Panc1 (cell line): Measurements from ENCODE around the gene IFT122. TPM values are rescaled to one million over a fixed set of nuclear protein-coding genes. Genes with fewer than 3 reads are reported as not detected.

ENCODE experiments used
- ATAC-seq: fragments of 200-7000 bp; cut with Tn5 transposase; 2 replicates; pipeline ENCODE4 v1.9.1; 2020; ENCODE audit warnings: mild to moderate bottlenecking, moderate library complexity
- BruUV-seq: library from RNA; stranded (reverse); fragments of 400-500 nt; replicated peaks from 2 replicates; lab custom pipeline; 2021; lab: Mats Ljungman, UMichigan
- CTCF ChIA-PET: fragments of 300-600 bp; sonication (Branson Sonifier 250); formaldehyde crosslinking; loops from one replicate; lab custom pipeline; 2022; ENCODE audit warnings: antibody characterized with exemption; lab: Charles Lee
- POLR2A ChIA-PET: fragments of 300-600 bp; sonication (Branson Sonifier 250); formaldehyde crosslinking; loops from one replicate; lab custom pipeline; 2022; ENCODE audit warnings: antibody characterized with exemption; lab: Charles Lee
- DNase-seq: peaks from one replicate; pipeline ENCODE4 v3.0.0-alpha.2; 2010; ENCODE audit warnings: low read depth, low spot score
- H3K27ac ChIP-seq: 2 replicates; pipeline ENCODE4 v1.5.1; 2011; ENCODE audit warnings: mild to moderate bottlenecking, low read length, inconsistent platforms
- H3K27me3 ChIP-seq: fragments of 200-500 bp; sonication (Bioruptor generic); 2 replicates; pipeline ENCODE4 v1.6.0; 2014; ENCODE audit warnings: low read length, inconsistent platforms; ENCODE audit not compliant: control insufficient read depth, insufficient read depth
- H3K36me3 ChIP-seq: fragments of 200-500 bp; sonication (Bioruptor generic); 2 replicates; pipeline ENCODE4 v1.5.1; 2014; ENCODE audit warnings: inconsistent platforms, mild to moderate bottlenecking, low read length, moderate library complexity; ENCODE audit not compliant: control insufficient read depth, insufficient read depth
- H3K4me1 ChIP-seq: 2 replicates; pipeline ENCODE4 v1.5.1; 2011; ENCODE audit warnings: inconsistent platforms, mild to moderate bottlenecking, low read length, moderate library complexity; ENCODE audit not compliant: control insufficient read depth, insufficient read depth
- H3K4me3 ChIP-seq, 2 experiments: 2 replicates each; pipeline ENCODE4 v1.5.1; 2011 to 2012; ENCODE audit warnings: low read depth in 2 of 2, low read length in 2 of 2, mild to moderate bottlenecking in 2 of 2, inconsistent platforms in 1 of 2, moderate library complexity in 1 of 2
- H3K9me3 ChIP-seq: fragments of 200-500 bp; sonication (Bioruptor generic); 2 replicates; pipeline ENCODE4 v1.5.1; 2014; ENCODE audit warnings: low read depth, mild to moderate bottlenecking, inconsistent platforms, low read length, moderate library complexity; ENCODE audit not compliant: control insufficient read depth, insufficient read depth
- POLR2AphosphoS5 ChIP-seq: IDR thresholded peaks from 2 replicates; pipeline ENCODE4 v1.6.1; 2012; ENCODE audit warnings: mild to moderate bottlenecking, low read depth, low read length, moderate library complexity
- SIN3A ChIP-seq: IDR thresholded peaks from 2 replicates; pipeline ENCODE4 v1.6.1; 2012; ENCODE audit warnings: low read depth, mild to moderate bottlenecking, low read length, moderate library complexity, borderline replicate concordance; ENCODE audit not compliant: insufficient read depth
- TCF7L2 ChIP-seq: IDR thresholded peaks from 2 replicates; pipeline ENCODE4 v1.6.1; 2011; ENCODE audit warnings: mild to moderate bottlenecking, low read depth, low read length, inconsistent platforms
- in situ Hi-C: cut with HindIII; loops from 2 replicates; pipeline ENCODE4 v1.10.0; 2016; ENCODE audit warnings: low sequenced_read_pairs, low pct_unique_long_range_greater_than_20kb
- intact Hi-C: fragments of 100-400 bp; cut with micrococcal nuclease; formaldehyde crosslinking; loops from one replicate; pipeline ENCODE4 v1.10.0; 2022; ENCODE audit not compliant: unreplicated experiment
- total RNA-seq: library from RNA; stranded (reverse); gene quantifications from one replicate; pipeline ENCODE4 v1.2.1, GENCODE V29; 2021; ENCODE audit not compliant: unreplicated experiment
- TF ChIP-seq, protein P1 (sequence below), 2 experiments: IDR thresholded peaks; 2 replicates each; pipeline ENCODE4 v1.6.1; 2011 to 2012; ENCODE audit warnings: low read depth in 2 of 2, control low read depth in 1 of 2, low read length in 1 of 2, mild to moderate bottlenecking in 1 of 2, moderate library complexity in 1 of 2; ENCODE audit not compliant: insufficient read depth in 1 of 2
- TF ChIP-seq, protein P2 (sequence below): fragments of 450-650 bp; IDR thresholded peaks from 2 replicates; pipeline ENCODE4 v1.5.1; 2017; ENCODE audit warnings: mild to moderate bottlenecking

IFT122 gene
- total RNA-seq, 1 experiment from 2014 or later: 52.4 TPM

DNA sequence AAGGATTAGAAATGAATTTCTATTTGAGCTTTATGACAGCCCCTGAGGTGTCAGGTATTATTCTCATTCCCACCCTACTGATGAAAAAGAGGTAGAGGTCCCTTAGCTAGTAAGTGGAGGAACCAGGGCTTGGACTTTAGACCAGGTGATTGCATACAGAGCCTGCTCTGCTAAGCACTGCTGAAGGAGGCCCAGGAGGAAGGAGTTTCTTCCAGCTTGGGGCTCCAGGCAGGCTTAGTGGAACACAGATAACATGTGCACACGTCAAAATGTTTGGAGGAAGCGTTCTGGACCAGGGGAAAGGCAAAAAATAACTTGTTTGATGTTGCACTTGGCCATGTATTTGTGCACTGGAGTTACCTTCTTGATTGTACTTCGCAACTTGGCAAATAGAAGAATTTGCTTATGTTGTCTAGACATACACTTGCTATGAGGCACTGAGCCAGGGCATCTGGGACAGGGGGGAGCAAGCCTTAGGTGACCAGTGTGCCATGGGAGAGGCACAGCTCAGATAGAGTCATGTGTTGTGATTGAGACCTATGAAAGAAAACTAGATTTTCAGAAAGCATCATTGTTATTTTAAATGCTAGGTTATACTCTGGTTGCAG, 22.4 kb downstream of the IFT122 start:
- Histone ChIP-seq H3K4me1 (0 out of 2 replicates have a peak, but pooled peaks cover 5% of the 10 kb centered on the region), H3K27ac (no peak overlapping the region), H3K4me3 (no peak overlapping the region), H3K27me3 (no peaks in the 10 kb centered on the region), H3K9me3 (no peaks in the 10 kb centered on the region), H3K36me3 (0 out of 2 replicates have a peak, but pooled peaks cover 4% of the 10 kb centered on the region)
- intact Hi-C loops: no loop called here
- CTCF ChIA-PET: no interaction called here
- in situ Hi-C loops: no loop called here
- no TSS peak for BruUV-seq
- POLR2A ChIA-PET: no interaction called here
- DNase-seq (no peak), ATAC-seq (no peak)
- TF ChIP-seq TCF7L2: no peak
- TF ChIP-seq, protein P1, sequence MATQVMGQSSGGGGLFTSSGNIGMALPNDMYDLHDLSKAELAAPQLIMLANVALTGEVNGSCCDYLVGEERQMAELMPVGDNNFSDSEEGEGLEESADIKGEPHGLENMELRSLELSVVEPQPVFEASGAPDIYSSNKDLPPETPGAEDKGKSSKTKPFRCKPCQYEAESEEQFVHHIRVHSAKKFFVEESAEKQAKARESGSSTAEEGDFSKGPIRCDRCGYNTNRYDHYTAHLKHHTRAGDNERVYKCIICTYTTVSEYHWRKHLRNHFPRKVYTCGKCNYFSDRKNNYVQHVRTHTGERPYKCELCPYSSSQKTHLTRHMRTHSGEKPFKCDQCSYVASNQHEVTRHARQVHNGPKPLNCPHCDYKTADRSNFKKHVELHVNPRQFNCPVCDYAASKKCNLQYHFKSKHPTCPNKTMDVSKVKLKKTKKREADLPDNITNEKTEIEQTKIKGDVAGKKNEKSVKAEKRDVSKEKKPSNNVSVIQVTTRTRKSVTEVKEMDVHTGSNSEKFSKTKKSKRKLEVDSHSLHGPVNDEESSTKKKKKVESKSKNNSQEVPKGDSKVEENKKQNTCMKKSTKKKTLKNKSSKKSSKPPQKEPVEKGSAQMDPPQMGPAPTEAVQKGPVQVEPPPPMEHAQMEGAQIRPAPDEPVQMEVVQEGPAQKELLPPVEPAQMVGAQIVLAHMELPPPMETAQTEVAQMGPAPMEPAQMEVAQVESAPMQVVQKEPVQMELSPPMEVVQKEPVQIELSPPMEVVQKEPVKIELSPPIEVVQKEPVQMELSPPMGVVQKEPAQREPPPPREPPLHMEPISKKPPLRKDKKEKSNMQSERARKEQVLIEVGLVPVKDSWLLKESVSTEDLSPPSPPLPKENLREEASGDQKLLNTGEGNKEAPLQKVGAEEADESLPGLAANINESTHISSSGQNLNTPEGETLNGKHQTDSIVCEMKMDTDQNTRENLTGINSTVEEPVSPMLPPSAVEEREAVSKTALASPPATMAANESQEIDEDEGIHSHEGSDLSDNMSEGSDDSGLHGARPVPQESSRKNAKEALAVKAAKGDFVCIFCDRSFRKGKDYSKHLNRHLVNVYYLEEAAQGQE (IDR thresholded peaks at IDR 0.05; ENCODE audit: insufficient read depth in 1 of 2, low read depth in 2 of 2, low read length in 1 of 2): no peak
- TF ChIP-seq SIN3A: no peak
- TF ChIP-seq, protein P2, sequence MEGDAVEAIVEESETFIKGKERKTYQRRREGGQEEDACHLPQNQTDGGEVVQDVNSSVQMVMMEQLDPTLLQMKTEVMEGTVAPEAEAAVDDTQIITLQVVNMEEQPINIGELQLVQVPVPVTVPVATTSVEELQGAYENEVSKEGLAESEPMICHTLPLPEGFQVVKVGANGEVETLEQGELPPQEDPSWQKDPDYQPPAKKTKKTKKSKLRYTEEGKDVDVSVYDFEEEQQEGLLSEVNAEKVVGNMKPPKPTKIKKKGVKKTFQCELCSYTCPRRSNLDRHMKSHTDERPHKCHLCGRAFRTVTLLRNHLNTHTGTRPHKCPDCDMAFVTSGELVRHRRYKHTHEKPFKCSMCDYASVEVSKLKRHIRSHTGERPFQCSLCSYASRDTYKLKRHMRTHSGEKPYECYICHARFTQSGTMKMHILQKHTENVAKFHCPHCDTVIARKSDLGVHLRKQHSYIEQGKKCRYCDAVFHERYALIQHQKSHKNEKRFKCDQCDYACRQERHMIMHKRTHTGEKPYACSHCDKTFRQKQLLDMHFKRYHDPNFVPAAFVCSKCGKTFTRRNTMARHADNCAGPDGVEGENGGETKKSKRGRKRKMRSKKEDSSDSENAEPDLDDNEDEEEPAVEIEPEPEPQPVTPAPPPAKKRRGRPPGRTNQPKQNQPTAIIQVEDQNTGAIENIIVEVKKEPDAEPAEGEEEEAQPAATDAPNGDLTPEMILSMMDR: no peak
- no peak for TF ChIP-seq POLR2AphosphoS5

GRCh38 chr3:129463094-129463493, 23.1 kb downstream of the IFT122 start:
- CTCF ChIA-PET: no interaction called here
- DNase-seq: no peak
- TF ChIP-seq TCF7L2 (no peak), POLR2AphosphoS5 (no peak), SIN3A (no peak)
- TF ChIP-seq, protein P1 (IDR thresholded peaks at IDR 0.05; ENCODE audit: insufficient read depth in 1 of 2, low read depth in 2 of 2, low read length in 1 of 2): no peak
- TF ChIP-seq, protein P2: no peak
- in situ Hi-C loops: no loop called here
- Histone ChIP-seq H3K27ac (no peak overlapping the region), H3K9me3 (no peaks in the 10 kb centered on the region), H3K36me3 (0 out of 2 replicates have a peak, but pooled peaks cover 4% of the 10 kb centered on the region), H3K27me3 (no peaks in the 10 kb centered on the region), H3K4me3 (no peak overlapping the region), H3K4me1 (0 out of 2 replicates have a peak, but pooled peaks cover 5% of the 10 kb centered on the region)
- POLR2A ChIA-PET: no interaction called here
- ATAC-seq: no peak
- BruUV-seq: no TSS peak
- intact Hi-C loops: no loop called here
